WI38 (cell line): ENCODE results near the gene PRR15L.

ENCODE experiments used
- H3K4me3 ChIP-seq: 2 replicates; pipeline ENCODE4 v1.5.1; 2011; ENCODE audit warnings: low read depth, mild to moderate bottlenecking, control low read depth, low read length
- CTCF ChIP-seq: IDR thresholded peaks from 2 replicates; pipeline ENCODE4 v1.5.1; 2012; ENCODE audit warnings: low read depth, mild to moderate bottlenecking, control low read depth, low read length

The PRR15L gene

DNA sequence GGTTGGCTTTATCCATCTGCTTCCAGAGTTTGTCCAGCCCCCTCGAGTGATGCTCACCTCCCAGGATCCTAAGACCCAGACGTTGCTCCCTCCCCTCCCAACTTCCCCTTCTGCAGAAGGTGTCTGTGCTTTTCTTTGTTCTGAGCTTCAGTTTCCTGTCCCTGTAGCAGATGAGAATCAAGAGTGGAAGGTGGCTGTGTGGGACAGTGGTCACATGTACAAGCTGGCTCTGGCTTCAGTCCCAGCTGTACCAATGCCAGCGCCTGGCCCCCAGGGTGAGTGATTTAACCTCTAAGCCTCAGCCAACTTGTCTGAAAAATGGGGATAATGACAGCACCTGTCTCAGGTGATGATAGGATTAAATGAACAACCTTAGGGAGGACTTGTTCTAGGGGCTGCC, 7.7 kb downstream of the PRR15L start:
- H3K4me3 ChIP-seq: no peak overlapping the region
- no peak for TF ChIP-seq CTCF

- peak; percentile 78 for TF ChIP-seq CTCF
Measured at GRCh38 chr17:47949197-47949759, 8.4 kb downstream of the PRR15L start.

DNA sequence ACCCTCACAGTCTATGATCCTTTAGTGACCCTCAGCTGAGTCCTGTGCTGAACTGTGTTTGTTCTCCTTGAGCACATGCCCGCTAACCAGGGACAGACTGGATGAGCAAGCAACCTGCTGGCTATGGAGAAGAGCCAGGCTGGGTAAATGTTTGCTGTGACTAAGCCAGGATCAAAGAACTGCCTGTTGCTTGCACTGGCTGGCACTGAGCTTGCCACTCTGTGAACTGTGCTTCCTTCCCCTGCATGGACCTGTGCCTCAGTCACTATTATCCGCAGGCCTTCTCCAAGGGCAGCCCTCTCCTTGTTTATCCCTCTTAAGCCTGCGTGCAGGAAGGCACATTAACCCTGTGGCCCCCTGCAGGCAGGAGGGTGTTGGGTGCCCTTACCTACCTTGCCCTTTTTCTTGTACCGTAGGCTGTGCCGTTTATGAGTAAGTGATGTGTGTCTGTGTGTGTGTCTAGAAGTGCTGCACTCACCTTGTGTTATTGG, 8.9 kb downstream of the PRR15L start:
- TF ChIP-seq CTCF: no peak
- H3K4me3 ChIP-seq: no peak overlapping the region

More at GRCh38 chr17:47949197-47949759, 8.4 kb downstream of the PRR15L start:
- 0 out of 2 replicates have a peak overlapping the region, but pooled peaks have one; percentile 8 for H3K4me3 ChIP-seq

DNA sequence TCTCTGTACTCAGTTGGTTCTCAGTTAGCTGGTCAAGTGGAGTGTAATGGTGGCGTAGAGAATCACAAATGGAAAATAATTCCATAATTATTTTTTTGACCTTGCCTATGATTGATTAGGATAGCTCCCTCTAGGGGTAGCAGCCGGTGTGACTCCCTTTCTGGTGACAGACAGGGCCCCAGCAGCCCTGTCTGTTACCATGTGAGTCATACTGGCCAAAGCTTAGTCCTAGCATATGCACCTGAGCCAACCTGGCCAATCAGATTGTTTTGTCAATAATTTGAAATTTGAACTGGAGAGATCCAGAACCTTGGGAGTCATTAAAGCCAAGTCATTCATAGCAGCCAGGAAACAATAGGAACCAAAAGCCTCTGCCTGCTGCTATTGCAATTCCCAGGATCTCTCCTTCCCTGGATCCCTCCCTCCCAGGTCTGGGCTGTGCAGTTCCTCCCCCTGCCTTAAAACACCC, 10.7 kb downstream of the PRR15L start:
- peak; percentile 83 for TF ChIP-seq CTCF
- H3K4me3 ChIP-seq: no peak overlapping the region

GRCh38 chr17:47946516-47946915, 11.2 kb downstream of the PRR15L start:
- no peak for TF ChIP-seq CTCF
- no peak overlapping the region for H3K4me3 ChIP-seq

- TF ChIP-seq CTCF: no peak
- H3K4me3 ChIP-seq: no peak overlapping the region
Measured at GRCh38 chr17:47945529-47946508, 11.9 kb downstream of the PRR15L start.

- no peak overlapping the region for H3K4me3 ChIP-seq
- no peak for TF ChIP-seq CTCF
Measured at GRCh38 chr17:47945080-47945479, 12.6 kb downstream of the PRR15L start.
